ENCODE results near the gene GPR83. TPM values are rescaled to one million over a fixed set of nuclear protein-coding genes. Genes with fewer than 3 reads are reported as not detected.
"Not testable (repeated sequence)": the region's sequence is repeated elsewhere in the genome, so short reads cannot be mapped to it uniquely, and the experiment has no call there.

The GPR83 gene
- polyA plus RNA-seq, 2 donors: 0.01 to 0.06 TPM

DNA sequence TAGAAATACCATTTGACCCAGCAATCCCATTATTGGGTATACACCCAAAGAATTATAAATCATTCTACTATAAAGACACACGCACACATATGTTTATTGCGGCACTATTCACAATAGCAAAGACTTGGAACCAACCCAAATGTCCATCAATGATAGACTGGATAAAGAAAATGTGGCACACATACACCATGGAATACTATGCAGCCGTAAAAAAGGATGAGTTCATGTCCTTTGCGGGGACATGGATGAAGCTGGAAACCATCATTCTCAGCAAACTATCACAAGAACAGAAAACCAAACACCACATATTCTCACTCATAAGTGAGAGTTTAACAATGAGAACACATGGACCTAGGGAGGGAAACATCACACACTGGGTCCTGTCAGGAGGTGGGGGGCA is 9.3 kb downstream of the GPR83 start:
- not testable (repeated sequence) for H3K27ac ChIP-seq (ENCODE audit: low read depth in 2 of 2, low read length in 1 of 2); H3K9me3 ChIP-seq (ENCODE audit: control insufficient read depth in 2 of 2, insufficient read depth in 1 of 2, low read depth in 1 of 2, low read length in 1 of 2); H3K4me1 ChIP-seq (ENCODE audit: control insufficient read depth in 2 of 2, insufficient read depth in 2 of 2, low read length in 1 of 2); H3K36me3 ChIP-seq (ENCODE audit: control insufficient read depth in 2 of 2, insufficient read depth in 2 of 2, low read length in 1 of 2); H3K4me3 ChIP-seq (ENCODE audit: low read depth in 1 of 2, low read length in 2 of 2); H3K27me3 ChIP-seq (ENCODE audit: control insufficient read depth in 1 of 2, insufficient read depth in 2 of 2, low read length in 2 of 2)
- WGBS, 2 donors: 74 to 90% methylated on average over 4 of the region's 4 CpGs

- Histone ChIP-seq H3K27me3 (ENCODE audit: control insufficient read depth in 1 of 2, insufficient read depth in 2 of 2, low read length in 2 of 2) (no peaks in the 10 kb centered on the region), H3K27ac (ENCODE audit: low read depth in 2 of 2, low read length in 1 of 2) (no peak overlapping the region), H3K4me3 (ENCODE audit: low read depth in 1 of 2, low read length in 2 of 2) (no peak overlapping the region), H3K9me3 (ENCODE audit: control insufficient read depth in 2 of 2, insufficient read depth in 1 of 2, low read depth in 1 of 2, low read length in 1 of 2) (no peaks in the 10 kb centered on the region), H3K4me1 (ENCODE audit: control insufficient read depth in 2 of 2, insufficient read depth in 2 of 2, low read length in 1 of 2) (no peaks in the 10 kb centered on the region), H3K36me3 (ENCODE audit: control insufficient read depth in 2 of 2, insufficient read depth in 2 of 2, low read length in 1 of 2) (no peaks in the 10 kb centered on the region)
- WGBS, 2 donors: 77 to 85% methylated on average over 5 of the region's 5 CpGs
Observed at GRCh38 chr11:94379613-94380012, 21.6 kb downstream of the GPR83 start.

DNA sequence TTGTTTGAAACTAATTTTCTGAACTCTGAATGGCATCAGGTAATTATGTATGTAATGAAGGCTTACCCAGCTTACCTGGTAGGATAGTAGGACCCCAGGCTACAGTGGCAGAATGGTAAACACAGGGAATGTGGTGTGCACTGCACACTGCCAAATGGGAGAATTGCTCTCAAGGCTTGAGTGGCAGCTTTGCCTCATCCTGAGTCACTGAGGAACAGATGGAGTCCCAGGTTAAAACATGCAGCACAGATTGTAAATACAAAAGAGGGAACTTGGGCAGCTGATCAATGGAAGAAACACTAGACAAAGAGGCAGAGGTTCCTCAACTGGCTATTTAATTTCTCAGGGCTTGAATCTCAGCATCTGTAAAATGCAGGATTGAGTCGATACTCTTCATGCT is 24.4 kb downstream of the GPR83 start:
- no peaks in the 10 kb centered on the region for H3K9me3 ChIP-seq (ENCODE audit: control insufficient read depth in 2 of 2, insufficient read depth in 1 of 2, low read depth in 1 of 2, low read length in 1 of 2)
- no peaks in the 10 kb centered on the region for H3K4me1 ChIP-seq (ENCODE audit: control insufficient read depth in 2 of 2, insufficient read depth in 2 of 2, low read length in 1 of 2)
- 73 to 80% methylated on average over 1 of the region's 1 CpG for WGBS, 2 donors
- H3K27ac ChIP-seq (ENCODE audit: low read depth in 2 of 2, low read length in 1 of 2): no peak overlapping the region
- no peaks in the 10 kb centered on the region for H3K27me3 ChIP-seq (ENCODE audit: control insufficient read depth in 1 of 2, insufficient read depth in 2 of 2, low read length in 2 of 2)
- H3K36me3 ChIP-seq (ENCODE audit: control insufficient read depth in 2 of 2, insufficient read depth in 2 of 2, low read length in 1 of 2): no peaks in the 10 kb centered on the region
- H3K4me3 ChIP-seq (ENCODE audit: low read depth in 1 of 2, low read length in 2 of 2): no peak overlapping the region

- H3K27me3 ChIP-seq (ENCODE audit: control insufficient read depth in 1 of 2, insufficient read depth in 2 of 2, low read length in 2 of 2); H3K4me1 ChIP-seq (ENCODE audit: control insufficient read depth in 2 of 2, insufficient read depth in 2 of 2, low read length in 1 of 2); H3K9me3 ChIP-seq (ENCODE audit: control insufficient read depth in 2 of 2, insufficient read depth in 1 of 2, low read depth in 1 of 2, low read length in 1 of 2); H3K4me3 ChIP-seq (ENCODE audit: low read depth in 1 of 2, low read length in 2 of 2); H3K27ac ChIP-seq (ENCODE audit: low read depth in 2 of 2, low read length in 1 of 2); H3K36me3 ChIP-seq (ENCODE audit: control insufficient read depth in 2 of 2, insufficient read depth in 2 of 2, low read length in 1 of 2): not testable (repeated sequence)
- WGBS, 2 donors: 46 to 72% methylated on average over 6 of the region's 6 CpGs
Observed at GRCh38 chr11:94370576-94370975, 30.6 kb downstream of the GPR83 start.

DNA sequence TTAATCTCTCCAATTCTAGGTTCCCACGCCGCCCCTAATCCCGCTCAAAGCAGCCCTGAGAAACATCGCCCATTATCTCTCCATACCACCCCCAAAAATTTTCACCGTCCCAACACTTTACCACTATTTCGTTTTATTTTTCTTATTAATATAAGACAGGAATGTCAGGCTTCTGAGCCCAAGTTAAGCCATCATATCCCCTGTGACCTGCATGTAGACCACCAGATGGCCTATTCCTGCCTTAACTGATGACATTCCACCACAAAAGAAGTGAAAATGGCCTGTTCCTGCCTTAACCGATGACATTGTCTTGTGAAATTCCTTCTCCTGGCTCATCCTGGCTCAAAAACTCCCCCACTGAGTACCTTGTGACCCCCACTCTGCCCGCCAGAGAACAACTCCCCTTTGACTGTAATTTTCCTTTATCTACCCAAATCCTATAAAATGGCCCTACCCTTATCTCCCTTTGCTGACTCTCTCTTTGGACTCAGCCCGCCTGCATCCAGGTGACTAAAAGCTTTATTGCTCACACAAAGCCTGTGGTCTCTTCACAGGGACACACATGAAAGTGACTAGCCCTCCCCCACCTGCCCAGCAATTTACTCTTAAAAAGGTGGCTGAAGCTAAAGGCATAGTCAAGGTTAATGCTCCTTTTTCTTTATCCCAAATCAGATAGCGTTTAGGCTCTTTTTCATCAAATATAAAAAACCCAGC is 50.2 kb downstream of the GPR83 start:
- H3K27me3 ChIP-seq (ENCODE audit: control insufficient read depth in 1 of 2, insufficient read depth in 2 of 2, low read length in 2 of 2); H3K9me3 ChIP-seq (ENCODE audit: control insufficient read depth in 2 of 2, insufficient read depth in 1 of 2, low read depth in 1 of 2, low read length in 1 of 2); H3K27ac ChIP-seq (ENCODE audit: low read depth in 2 of 2, low read length in 1 of 2); H3K4me1 ChIP-seq (ENCODE audit: control insufficient read depth in 2 of 2, insufficient read depth in 2 of 2, low read length in 1 of 2); H3K4me3 ChIP-seq (ENCODE audit: low read depth in 1 of 2, low read length in 2 of 2); H3K36me3 ChIP-seq (ENCODE audit: control insufficient read depth in 2 of 2, insufficient read depth in 2 of 2, low read length in 1 of 2): not testable (repeated sequence)
- WGBS, 2 donors: 72 to 79% methylated on average over 6 to 10 of the region's 10 CpGs

DNA sequence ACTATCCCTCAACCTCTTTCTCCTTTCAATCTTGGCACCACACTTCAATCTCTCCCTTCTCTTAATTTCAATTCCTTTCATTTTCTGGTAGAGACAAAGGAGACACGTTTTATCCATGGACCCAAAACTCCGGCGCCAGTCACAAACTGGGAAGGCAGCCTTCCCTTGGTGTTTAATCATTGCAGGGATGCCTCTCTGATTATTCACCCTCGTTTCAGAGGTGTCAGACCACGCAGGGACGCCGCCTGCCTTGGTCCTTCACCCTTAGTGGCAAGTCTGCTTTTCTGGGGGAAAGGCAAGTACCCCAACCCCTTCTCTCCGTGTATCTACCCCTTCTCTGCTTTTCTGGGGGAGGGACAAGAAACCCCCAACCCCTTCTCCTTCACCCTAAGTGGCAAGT is 54.9 kb downstream of the GPR83 start:
- not testable (repeated sequence) for H3K27ac ChIP-seq (ENCODE audit: low read depth in 2 of 2, low read length in 1 of 2); H3K4me3 ChIP-seq (ENCODE audit: low read depth in 1 of 2, low read length in 2 of 2); H3K4me1 ChIP-seq (ENCODE audit: control insufficient read depth in 2 of 2, insufficient read depth in 2 of 2, low read length in 1 of 2); H3K27me3 ChIP-seq (ENCODE audit: control insufficient read depth in 1 of 2, insufficient read depth in 2 of 2, low read length in 2 of 2); H3K36me3 ChIP-seq (ENCODE audit: control insufficient read depth in 2 of 2, insufficient read depth in 2 of 2, low read length in 1 of 2); H3K9me3 ChIP-seq (ENCODE audit: control insufficient read depth in 2 of 2, insufficient read depth in 1 of 2, low read depth in 1 of 2, low read length in 1 of 2)
- 79 to 80% methylated on average over 8 of the region's 8 CpGs for WGBS, 2 donors

- 86 to 95% methylated on average over 1 of the region's 1 CpG for WGBS, 2 donors
- no peaks in the 10 kb centered on the region for H3K27me3 ChIP-seq (ENCODE audit: control insufficient read depth in 1 of 2, insufficient read depth in 2 of 2, low read length in 2 of 2)
- no peaks in the 10 kb centered on the region for H3K4me1 ChIP-seq (ENCODE audit: control insufficient read depth in 2 of 2, insufficient read depth in 2 of 2, low read length in 1 of 2)
- H3K4me3 ChIP-seq (ENCODE audit: low read depth in 1 of 2, low read length in 2 of 2): no peak overlapping the region
- H3K36me3 ChIP-seq (ENCODE audit: control insufficient read depth in 2 of 2, insufficient read depth in 2 of 2, low read length in 1 of 2): no peaks in the 10 kb centered on the region
- H3K9me3 ChIP-seq (ENCODE audit: control insufficient read depth in 2 of 2, insufficient read depth in 1 of 2, low read depth in 1 of 2, low read length in 1 of 2): no peaks in the 10 kb centered on the region
- H3K27ac ChIP-seq (ENCODE audit: low read depth in 2 of 2, low read length in 1 of 2): no peak overlapping the region
Observed at GRCh38 chr11:94343495-94343894, 57.7 kb downstream of the GPR83 start.

DNA sequence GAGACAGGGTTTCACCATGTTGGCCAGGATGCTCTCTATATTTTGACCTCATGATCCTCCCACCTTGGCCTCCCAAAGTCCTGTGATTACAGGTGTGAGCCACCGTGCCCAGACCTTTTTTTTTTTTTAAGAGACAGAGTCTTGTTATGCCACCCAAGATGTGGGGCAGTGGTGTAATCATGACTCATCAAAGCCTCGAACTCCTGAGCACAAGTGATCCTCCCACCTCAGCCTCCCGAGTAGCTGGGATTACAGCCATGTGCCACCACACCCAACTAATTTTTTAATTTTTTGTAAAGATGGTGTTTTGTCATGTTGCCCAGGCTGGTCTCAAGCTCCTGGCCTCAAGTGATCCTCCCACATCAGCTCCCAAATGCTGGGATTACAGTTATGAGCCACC is 59.0 kb downstream of the GPR83 start:
- Histone ChIP-seq H3K36me3 (ENCODE audit: control insufficient read depth in 2 of 2, insufficient read depth in 2 of 2, low read length in 1 of 2) (no peaks in the 10 kb centered on the region), H3K27ac (ENCODE audit: low read depth in 2 of 2, low read length in 1 of 2) (no peak overlapping the region), H3K4me1 (ENCODE audit: control insufficient read depth in 2 of 2, insufficient read depth in 2 of 2, low read length in 1 of 2) (no peaks in the 10 kb centered on the region), H3K9me3 (ENCODE audit: control insufficient read depth in 2 of 2, insufficient read depth in 1 of 2, low read depth in 1 of 2, low read length in 1 of 2) (no peaks in the 10 kb centered on the region), H3K4me3 (ENCODE audit: low read depth in 1 of 2, low read length in 2 of 2) (no peak overlapping the region), H3K27me3 (ENCODE audit: control insufficient read depth in 1 of 2, insufficient read depth in 2 of 2, low read length in 2 of 2) (no peaks in the 10 kb centered on the region)
- WGBS, 2 donors: 52 to 68% methylated on average over 3 of the region's 3 CpGs

- 86 to 89% methylated on average over 3 of the region's 3 CpGs for whole genome bisulfite sequencing, 2 donors
Observed at GRCh38 chr11:94338651-94339050, 62.6 kb downstream of the GPR83 start.

GRCh38 chr11:94336033-94336432 is 65.2 kb downstream of the GPR83 start:
- H3K27me3 ChIP-seq (ENCODE audit: control insufficient read depth in 1 of 2, insufficient read depth in 2 of 2, low read length in 2 of 2): no peaks in the 10 kb centered on the region
- no peak overlapping the region for H3K27ac ChIP-seq (ENCODE audit: low read depth in 2 of 2, low read length in 1 of 2)
- no peak overlapping the region for H3K4me3 ChIP-seq (ENCODE audit: low read depth in 1 of 2, low read length in 2 of 2)
- no peaks in the 10 kb centered on the region for H3K9me3 ChIP-seq (ENCODE audit: control insufficient read depth in 2 of 2, insufficient read depth in 1 of 2, low read depth in 1 of 2, low read length in 1 of 2)
- WGBS, 2 donors: 91 to 93% methylated on average over 6 of the region's 6 CpGs
- no peaks in the 10 kb centered on the region for H3K4me1 ChIP-seq (ENCODE audit: control insufficient read depth in 2 of 2, insufficient read depth in 2 of 2, low read length in 1 of 2)
- no peaks in the 10 kb centered on the region for H3K36me3 ChIP-seq (ENCODE audit: control insufficient read depth in 2 of 2, insufficient read depth in 2 of 2, low read length in 1 of 2)

More at GRCh38 chr11:94338651-94339050, 62.6 kb downstream of the GPR83 start:
- Histone ChIP-seq H3K4me3 (ENCODE audit: low read depth in 1 of 2, low read length in 2 of 2) (no peak overlapping the region), H3K36me3 (ENCODE audit: control insufficient read depth in 2 of 2, insufficient read depth in 2 of 2, low read length in 1 of 2) (no peaks in the 10 kb centered on the region), H3K27me3 (ENCODE audit: control insufficient read depth in 1 of 2, insufficient read depth in 2 of 2, low read length in 2 of 2) (no peaks in the 10 kb centered on the region), H3K4me1 (ENCODE audit: control insufficient read depth in 2 of 2, insufficient read depth in 2 of 2, low read length in 1 of 2) (no peaks in the 10 kb centered on the region), H3K9me3 (ENCODE audit: control insufficient read depth in 2 of 2, insufficient read depth in 1 of 2, low read depth in 1 of 2, low read length in 1 of 2) (no peaks in the 10 kb centered on the region), H3K27ac (ENCODE audit: low read depth in 2 of 2, low read length in 1 of 2) (no peak overlapping the region)
